Stimulated activated CD8-positive, alpha-beta memory T cell treated with anti-CD3 and anti-CD28 coated beads, Interleukin-2, amount 100 ng/mL, for 1 hour (primary cell): ENCODE results near the gene PRR20C.
"Not testable (repeated sequence)": the region's sequence is repeated elsewhere in the genome, so short reads cannot be mapped to it uniquely, and the experiment has no call there.

Source experiments
- DNase-seq, 2 donors: peaks; one replicate each; pipeline ENCODE4 v3.0.0-alpha.2; 2020; ENCODE audit warnings: low read depth in 2 of 2

The PRR20C gene

GRCh38 chr13:57153761-57154160 lies at the start of gene PRR20C:
TSS of gene PRR20C (plus strand) at chr13:57154061. CDS start at chr13:57154448, 387 bp downstream.
- DNase-seq: not testable (repeated sequence)

GRCh38 chr13:57114945-57115344 lies 38.9 kb upstream of the PRR20C start:
- DNase-seq: no peak

DNA sequence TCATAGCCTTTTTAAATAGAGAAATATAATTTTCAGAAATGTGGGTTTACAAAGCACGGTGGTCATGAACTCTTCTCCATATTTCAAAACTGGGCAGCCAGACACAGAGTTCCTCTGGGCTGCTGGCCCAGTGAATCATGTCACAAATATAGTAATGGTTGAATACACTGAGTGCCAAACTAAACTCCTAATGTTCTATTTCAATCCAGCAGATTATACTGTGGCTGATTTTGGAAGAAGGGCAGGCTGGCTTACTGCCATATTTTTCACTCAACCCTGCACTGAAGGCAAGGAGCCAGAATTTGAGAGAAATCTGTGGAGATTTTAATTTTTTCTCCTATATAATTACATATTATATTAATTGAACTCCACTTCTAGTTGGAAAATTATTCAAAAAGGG lies 30.2 kb upstream of the PRR20C start:
- no peak for DNase-seq

DNA sequence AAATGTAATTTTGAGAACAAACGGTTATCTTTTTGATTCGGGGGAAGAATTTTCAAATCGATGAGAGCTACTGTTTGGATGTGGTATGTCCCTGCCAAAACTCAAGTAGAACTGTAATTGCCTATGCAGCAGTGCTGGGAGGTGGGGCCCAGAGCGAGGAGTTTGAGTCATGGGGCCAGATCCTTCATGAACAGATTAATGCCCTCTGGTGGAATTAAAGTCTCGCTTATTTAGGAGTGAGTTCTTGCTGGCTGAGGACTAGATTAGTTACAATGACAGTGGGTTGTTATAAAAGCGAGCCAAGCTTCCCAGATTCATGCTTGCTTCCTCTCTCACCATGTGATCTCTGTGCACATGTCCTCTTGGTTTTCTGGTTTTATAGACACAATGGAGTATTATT lies 25.0 kb upstream of the PRR20C start:
- no peak for DNase-seq

DNA sequence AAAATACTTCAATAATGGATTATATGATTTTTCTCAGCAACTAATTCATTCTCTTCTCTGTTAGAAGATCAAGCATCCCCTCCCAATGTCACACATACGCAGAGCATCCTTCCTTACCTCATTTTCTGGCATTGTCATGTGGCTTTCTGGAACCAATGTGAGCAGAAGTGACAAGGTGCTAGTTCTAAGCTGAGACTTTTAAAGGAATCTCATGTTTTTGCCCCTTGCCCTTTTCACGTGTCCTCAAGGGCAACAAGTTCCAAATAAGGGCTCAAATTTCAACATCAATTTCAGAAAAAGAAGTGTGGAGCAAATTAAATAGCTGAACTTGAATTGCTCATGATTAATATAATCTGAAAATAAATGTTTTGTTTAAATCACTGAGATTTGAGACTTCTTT lies 17.8 kb upstream of the PRR20C start:
- no peak for DNase-seq

DNA sequence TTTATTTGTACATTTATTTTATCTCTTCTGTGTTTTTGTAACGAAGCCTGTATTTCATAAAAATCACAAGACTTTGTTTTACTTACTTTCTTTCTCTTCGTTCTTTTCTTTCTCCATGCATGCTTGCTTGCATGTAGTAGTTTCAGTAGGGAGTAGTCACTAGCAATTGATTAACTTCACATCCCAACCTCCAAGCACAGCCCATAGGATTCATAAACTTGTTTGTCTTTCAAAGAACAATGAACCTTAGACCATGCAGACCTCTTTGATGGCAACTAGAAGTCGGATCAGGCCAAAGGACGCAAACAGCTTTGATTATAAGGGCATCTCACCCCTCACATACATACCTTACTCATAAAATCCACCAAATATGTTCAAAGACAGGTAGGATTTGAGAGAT lies 16.3 kb upstream of the PRR20C start:
- DNase-seq: no peak

- no peak for DNase-seq
These were observed 14.9 kb upstream of the PRR20C start for GRCh38 chr13:57138988-57139387.

DNA sequence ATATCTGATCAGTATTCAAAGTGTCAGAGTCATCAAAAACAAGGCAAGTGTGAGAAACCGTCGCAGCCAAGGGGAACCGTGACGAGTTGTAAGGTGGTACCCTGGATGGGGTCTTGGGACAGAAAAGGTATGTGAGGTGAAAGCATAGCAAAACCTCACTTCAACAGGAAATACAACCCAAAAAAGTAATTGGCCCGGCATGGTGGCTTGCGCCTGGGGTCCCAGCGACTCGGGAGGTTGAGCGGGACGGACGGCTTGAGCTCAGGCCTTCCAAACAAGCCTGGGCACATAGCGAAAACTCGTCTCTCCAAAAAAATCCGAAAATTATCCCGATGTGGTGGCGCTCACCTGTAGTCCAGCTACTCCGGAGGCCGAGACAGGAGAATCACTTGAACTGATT lies 14.1 kb upstream of the PRR20C start:
- DNase-seq: not testable (repeated sequence)

DNA sequence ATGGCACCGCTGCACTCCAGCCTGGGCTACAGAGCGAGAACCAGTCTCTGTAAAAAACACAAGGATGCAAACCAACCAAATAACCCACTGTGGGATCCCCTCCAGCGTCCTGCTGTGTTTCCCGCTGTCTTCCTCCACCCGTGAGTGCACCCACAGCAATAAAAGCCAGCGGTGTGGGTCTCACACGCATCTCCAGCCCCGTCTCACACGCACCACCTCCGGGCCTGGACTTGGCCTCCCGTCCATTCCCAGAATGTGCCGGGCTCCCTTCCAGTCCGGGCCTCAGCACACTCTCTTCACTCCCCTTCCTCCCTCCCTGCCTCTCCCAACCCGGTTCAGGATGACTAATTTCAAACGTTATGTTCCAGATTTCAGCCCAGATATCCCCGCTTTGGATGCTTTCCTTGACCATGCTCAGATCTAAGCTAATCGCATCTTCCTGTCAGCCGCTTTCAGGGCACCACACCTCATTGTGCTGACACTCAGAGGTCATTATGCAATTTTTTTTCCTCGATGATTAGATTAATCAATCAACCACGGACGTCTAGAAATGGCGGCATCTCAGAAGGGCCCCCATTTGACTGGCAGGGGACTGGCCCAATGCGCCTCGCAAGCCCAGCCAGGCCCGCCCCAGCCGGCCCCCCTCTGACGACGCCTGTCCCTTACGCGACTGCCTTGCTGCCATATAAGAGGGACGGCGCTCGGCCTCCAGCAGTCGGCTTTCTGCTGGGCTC lies 13.5 kb upstream of the PRR20C start, which contains the start of gene PRR20A:
TSS of gene PRR20A (plus strand) at position 684 of the 734 bp plus-strand sequence. CDS start 387 bp downstream, outside the sequence.
- DNase-seq: not testable (repeated sequence)

GRCh38 chr13:57147188-57147587 lies 6.7 kb upstream of the PRR20C start, which contains the start of gene PRR20B:
TSS of gene PRR20B (plus strand) at chr13:57147488. CDS start at chr13:57147875, 387 bp downstream.
- DNase-seq: not testable (repeated sequence)

DNA sequence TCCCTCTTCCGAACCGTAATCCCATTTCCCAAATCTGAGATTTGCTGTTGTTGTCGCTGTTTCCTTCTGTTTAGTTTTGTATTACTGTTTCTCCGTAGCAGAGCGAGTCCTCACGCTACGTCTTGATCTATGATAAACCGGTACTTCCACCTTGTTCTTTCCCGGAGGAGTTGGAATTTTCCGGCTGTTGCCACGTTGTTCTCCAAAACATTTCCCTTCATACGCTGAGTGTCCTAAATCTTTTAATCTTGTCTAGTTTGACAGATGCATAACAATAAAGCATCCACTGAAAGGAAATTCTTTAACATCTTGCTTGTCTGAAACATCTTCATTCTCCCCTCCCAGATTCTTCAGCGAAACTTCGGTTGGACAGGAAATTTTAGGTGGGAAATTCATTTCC lies 5.8 kb upstream of the PRR20C start:
- not testable (repeated sequence) for DNase-seq

DNA sequence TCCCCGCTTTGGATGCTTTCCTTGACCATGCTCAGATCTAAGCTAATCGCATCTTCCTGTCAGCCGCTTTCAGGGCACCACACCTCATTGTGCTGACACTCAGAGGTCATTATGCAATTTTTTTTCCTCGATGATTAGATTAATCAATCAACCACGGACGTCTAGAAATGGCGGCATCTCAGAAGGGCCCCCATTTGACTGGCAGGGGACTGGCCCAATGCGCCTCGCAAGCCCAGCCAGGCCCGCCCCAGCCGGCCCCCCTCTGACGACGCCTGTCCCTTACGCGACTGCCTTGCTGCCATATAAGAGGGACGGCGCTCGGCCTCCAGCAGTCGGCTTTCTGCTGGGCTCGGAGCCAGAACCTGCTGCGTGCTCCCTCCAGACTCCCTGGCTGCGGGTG lies 6.5 kb downstream of the PRR20C start, which contains the start of gene PRR20D:
TSS of gene PRR20D (plus strand) at position 301 of the 400 bp plus-strand sequence. CDS start 387 bp downstream, outside the sequence.
- DNase-seq: not testable (repeated sequence)

DNA sequence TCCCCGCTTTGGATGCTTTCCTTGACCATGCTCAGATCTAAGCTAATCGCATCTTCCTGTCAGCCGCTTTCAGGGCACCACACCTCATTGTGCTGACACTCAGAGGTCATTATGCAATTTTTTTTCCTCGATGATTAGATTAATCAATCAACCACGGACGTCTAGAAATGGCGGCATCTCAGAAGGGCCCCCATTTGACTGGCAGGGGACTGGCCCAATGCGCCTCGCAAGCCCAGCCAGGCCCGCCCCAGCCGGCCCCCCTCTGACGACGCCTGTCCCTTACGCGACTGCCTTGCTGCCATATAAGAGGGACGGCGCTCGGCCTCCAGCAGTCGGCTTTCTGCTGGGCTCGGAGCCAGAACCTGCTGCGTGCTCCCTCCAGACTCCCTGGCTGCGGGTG lies 13.0 kb downstream of the PRR20C start, which contains the start of gene PRR20E:
TSS of gene PRR20E (plus strand) at position 301 of the 400 bp plus-strand sequence. CDS start 387 bp downstream, outside the sequence.
- DNase-seq: not testable (repeated sequence)

GRCh38 chr13:57191667-57192066 lies 37.8 kb downstream of the PRR20C start:
- DNase-seq: no peak
